ENCODE results near the gene IL12RB1.

DNA sequence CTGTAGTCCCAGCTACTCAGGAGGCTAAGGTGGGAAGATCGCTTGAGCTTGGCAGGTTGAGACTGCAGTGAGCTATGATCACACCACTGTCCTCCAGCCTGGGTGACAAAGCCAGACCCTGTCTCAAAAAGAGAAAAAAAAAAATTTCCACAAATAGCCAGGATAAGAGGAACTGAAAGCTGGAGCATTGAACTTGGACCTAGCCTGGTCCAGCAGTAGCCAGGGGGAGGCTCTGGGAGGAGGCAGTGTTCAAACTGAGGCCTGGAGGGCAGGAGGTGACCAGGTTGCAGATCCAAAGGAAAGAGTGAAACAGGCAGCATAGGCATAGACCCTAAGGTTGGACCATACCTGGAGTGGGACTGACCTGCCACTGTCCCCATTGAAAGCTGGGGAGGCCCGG is 39.4 kb upstream of the IL12RB1 start:
- TF ChIP-seq, protein P1, sequence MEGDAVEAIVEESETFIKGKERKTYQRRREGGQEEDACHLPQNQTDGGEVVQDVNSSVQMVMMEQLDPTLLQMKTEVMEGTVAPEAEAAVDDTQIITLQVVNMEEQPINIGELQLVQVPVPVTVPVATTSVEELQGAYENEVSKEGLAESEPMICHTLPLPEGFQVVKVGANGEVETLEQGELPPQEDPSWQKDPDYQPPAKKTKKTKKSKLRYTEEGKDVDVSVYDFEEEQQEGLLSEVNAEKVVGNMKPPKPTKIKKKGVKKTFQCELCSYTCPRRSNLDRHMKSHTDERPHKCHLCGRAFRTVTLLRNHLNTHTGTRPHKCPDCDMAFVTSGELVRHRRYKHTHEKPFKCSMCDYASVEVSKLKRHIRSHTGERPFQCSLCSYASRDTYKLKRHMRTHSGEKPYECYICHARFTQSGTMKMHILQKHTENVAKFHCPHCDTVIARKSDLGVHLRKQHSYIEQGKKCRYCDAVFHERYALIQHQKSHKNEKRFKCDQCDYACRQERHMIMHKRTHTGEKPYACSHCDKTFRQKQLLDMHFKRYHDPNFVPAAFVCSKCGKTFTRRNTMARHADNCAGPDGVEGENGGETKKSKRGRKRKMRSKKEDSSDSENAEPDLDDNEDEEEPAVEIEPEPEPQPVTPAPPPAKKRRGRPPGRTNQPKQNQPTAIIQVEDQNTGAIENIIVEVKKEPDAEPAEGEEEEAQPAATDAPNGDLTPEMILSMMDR (IDR thresholded peaks at IDR 0.05) = no peak
- TF ChIP-seq POLR2A (IDR thresholded peaks at IDR 0.05) = no peak

Data from adrenal gland (tissue), 5 donors.